Fibroblast of lung (primary cell): ENCODE results near the gene CCDC169.

ENCODE experiments used
- CTCF ChIP-seq, 2 donors: IDR thresholded peaks in 1 of 2; conservative IDR thresholded peaks in 1 of 2; 1 replicate in 1 of 2; 2 replicates in 1 of 2; pipeline ENCODE4 v1.5.1; 2011 to 2012; ENCODE audit warnings: low read length in 2 of 2, control low read depth in 1 of 2, inconsistent platforms in 1 of 2, low read depth in 1 of 2, mild to moderate bottlenecking in 1 of 2
- EZH2 ChIP-seq: IDR thresholded peaks from 2 replicates; pipeline ENCODE4 v1.5.1; 2012; ENCODE audit warnings: low read length, control low read depth, mild to moderate bottlenecking; ENCODE audit errors: missing control alignments

DNA sequence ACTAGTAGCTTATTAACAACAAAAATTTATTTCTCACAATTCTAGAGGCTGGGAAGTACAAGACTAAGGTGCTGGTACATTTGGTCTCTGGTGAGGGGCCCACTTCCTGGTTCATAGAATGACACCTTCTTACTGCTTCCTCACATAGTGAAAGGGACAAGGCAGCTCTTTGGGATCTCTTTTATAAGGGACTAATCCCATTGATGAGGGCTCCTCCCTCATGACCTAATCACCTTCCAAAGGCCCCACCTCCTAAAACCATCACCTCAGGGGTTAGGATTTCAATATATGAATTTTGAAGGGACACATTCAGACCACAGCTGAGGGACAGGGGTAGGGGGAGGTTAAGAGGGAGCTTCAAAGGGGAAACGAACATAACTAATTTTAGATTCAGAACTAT, 28.3 kb upstream of the CCDC169 start:
- no peak for TF ChIP-seq CTCF (conservative IDR thresholded peaks at IDR 0.05 in 1 of 2, IDR thresholded peaks at IDR 0.05 in 1 of 2; ENCODE audit: low read depth in 1 of 2, low read length in 2 of 2)
- no peak for TF ChIP-seq EZH2
